ENCODE results near the gene CDH4. TPM values are rescaled to one million over a fixed set of nuclear protein-coding genes. Genes with fewer than 3 reads are reported as not detected.
"Not testable (repeated sequence)": the region's sequence is repeated elsewhere in the genome, so short reads cannot be mapped to it uniquely, and the experiment has no call there.

The CDH4 gene
- total and polyA plus RNA-seq, 2 donors (not counting 3 experiments of a cell fraction or from before 2014, with no cell fraction given), result 0.17 to 0.51 TPM

GRCh38 chr20:61406773-61407172 lies 154.7 kb downstream of the CDH4 start:
- H3K4me3 ChIP-seq (replicated peaks in 1 of 3; ENCODE audit: insufficient read depth in 1 of 3, low read depth in 1 of 3, low read length in 3 of 3); H3K36me3 ChIP-seq (ENCODE audit: control insufficient read depth in 2 of 2, extremely low read depth in 1 of 2, insufficient read depth in 2 of 2, low read length in 2 of 2); H4K20me1 ChIP-seq (replicated peaks; ENCODE audit: control insufficient read depth, extremely low read depth, insufficient read depth, low read length); H3K4me1 ChIP-seq (ENCODE audit: control insufficient read depth, extremely low read depth, insufficient read depth, low read length); H2AFZ ChIP-seq (ENCODE audit: low read depth, low read length); H3K27me3 ChIP-seq (ENCODE audit: control insufficient read depth in 2 of 2, insufficient read depth in 2 of 2, low read length in 2 of 2); CTCF ChIA-PET; BruUV-seq (replicated peaks); DNase-seq (ENCODE audit: low read depth, low spot score); dilution Hi-C loops (cut with MboI; ENCODE audit: extremely low pct_ligation_motif_present, low sequenced_read_pairs); H3K9me1 ChIP-seq (replicated peaks; ENCODE audit: control insufficient read depth, extremely low read depth, insufficient read depth, low read length); H3K4me2 ChIP-seq (ENCODE audit: insufficient read depth, low read length); H3K27ac ChIP-seq (ENCODE audit: insufficient read depth, low read depth, low read length); POLR2A ChIA-PET; H3K79me2 ChIP-seq (ENCODE audit: control insufficient read depth, insufficient read depth, low read length); H3K9ac ChIP-seq (replicated peaks; ENCODE audit: extremely low read depth, insufficient read depth, low read length); FAIRE-seq; H3K9me3 ChIP-seq (replicated peaks; ENCODE audit: control insufficient read depth, insufficient read depth, low read length): not testable (repeated sequence)
- intact Hi-C loops (cut with micrococcal nuclease), result loop anchor here (2.0 kb wide), 1 partner anchor 30 kb away; no protein-coding TSS in a partner anchor

GRCh38 chr20:61407561-61407960 lies 155.5 kb downstream of the CDH4 start:
- POLR2A ChIA-PET, result no interaction called here
- no peaks in the 10 kb centered on the region for H3K4me1 ChIP-seq (ENCODE audit: control insufficient read depth, extremely low read depth, insufficient read depth, low read length)
- H2AFZ ChIP-seq (ENCODE audit: low read depth, low read length), result no peak overlapping the region
- DNase-seq (ENCODE audit: low read depth, low spot score) (no peak), FAIRE-seq (no peak)
- no peak overlapping the region for H3K9ac ChIP-seq (replicated peaks; ENCODE audit: extremely low read depth, insufficient read depth, low read length)
- TF ChIP-seq JUN (IDR thresholded peaks at IDR 0.05; ENCODE audit: borderline replicate concordance, insufficient read depth, insufficient read length, low read depth) (no peak), EZH2 (IDR thresholded peaks at IDR 0.05; ENCODE audit: borderline replicate concordance, low read depth, low read length, severe bottlenecking) (no peak), FOS (IDR thresholded peaks at IDR 0.05; ENCODE audit: borderline replicate concordance, insufficient read depth, low read length) (no peak), GATA2 (IDR thresholded peaks at IDR 0.05; ENCODE audit: insufficient read depth, insufficient read length, low read depth, low read length) (no peak), POLR2AphosphoS5 (IDR thresholded peaks at IDR 0.05; ENCODE audit: insufficient read depth, low read depth, low read length) (no peak), MAX (IDR thresholded peaks at IDR 0.05; ENCODE audit: insufficient read depth, insufficient read length) (no peak), POLR2A (IDR thresholded peaks at IDR 0.05; ENCODE audit: low read depth, low read length) (no peak), CTCF (IDR thresholded peaks at IDR 0.05; ENCODE audit: extremely low read depth in 1 of 2, insufficient read depth in 1 of 2, low read depth in 1 of 2, low read length in 2 of 2) (no peak), MYC (IDR thresholded peaks at IDR 0.05; ENCODE audit: low read depth, low read length) (no peak)
- H3K27ac ChIP-seq (ENCODE audit: insufficient read depth, low read depth, low read length), result no peak overlapping the region
- no peaks in the 10 kb centered on the region for H3K27me3 ChIP-seq (ENCODE audit: control insufficient read depth in 2 of 2, insufficient read depth in 2 of 2, low read length in 2 of 2)
- H3K9me1 ChIP-seq (replicated peaks; ENCODE audit: control insufficient read depth, extremely low read depth, insufficient read depth, low read length), result no peaks in the 10 kb centered on the region
- CTCF ChIA-PET, result no interaction called here
- no peak overlapping the region for H3K4me2 ChIP-seq (ENCODE audit: insufficient read depth, low read length)
- intact Hi-C loops (cut with micrococcal nuclease), result loop anchor here (2.0 kb wide), 1 partner anchor 29 kb away; no protein-coding TSS in a partner anchor
- H3K4me3 ChIP-seq (replicated peaks in 1 of 3; ENCODE audit: insufficient read depth in 1 of 3, low read depth in 1 of 3, low read length in 3 of 3), result no peak overlapping the region
- H3K79me2 ChIP-seq (ENCODE audit: control insufficient read depth, insufficient read depth, low read length), result no peaks in the 10 kb centered on the region
- dilution Hi-C loops (cut with MboI; ENCODE audit: extremely low pct_ligation_motif_present, low sequenced_read_pairs), result no loop called here
- no TSS peak for BruUV-seq (replicated peaks)
- peaks cover 12% of the 10 kb centered on the region for H3K9me3 ChIP-seq (replicated peaks; ENCODE audit: control insufficient read depth, insufficient read depth, low read length)
- no peaks in the 10 kb centered on the region for H3K36me3 ChIP-seq (ENCODE audit: control insufficient read depth in 2 of 2, extremely low read depth in 1 of 2, insufficient read depth in 2 of 2, low read length in 2 of 2)
- H4K20me1 ChIP-seq (replicated peaks; ENCODE audit: control insufficient read depth, extremely low read depth, insufficient read depth, low read length), result no peaks in the 10 kb centered on the region

Data from endothelial cell of umbilical vein (primary cell).